ENCODE measurements around the gene NCS1.

Gene NCS1

DNA sequence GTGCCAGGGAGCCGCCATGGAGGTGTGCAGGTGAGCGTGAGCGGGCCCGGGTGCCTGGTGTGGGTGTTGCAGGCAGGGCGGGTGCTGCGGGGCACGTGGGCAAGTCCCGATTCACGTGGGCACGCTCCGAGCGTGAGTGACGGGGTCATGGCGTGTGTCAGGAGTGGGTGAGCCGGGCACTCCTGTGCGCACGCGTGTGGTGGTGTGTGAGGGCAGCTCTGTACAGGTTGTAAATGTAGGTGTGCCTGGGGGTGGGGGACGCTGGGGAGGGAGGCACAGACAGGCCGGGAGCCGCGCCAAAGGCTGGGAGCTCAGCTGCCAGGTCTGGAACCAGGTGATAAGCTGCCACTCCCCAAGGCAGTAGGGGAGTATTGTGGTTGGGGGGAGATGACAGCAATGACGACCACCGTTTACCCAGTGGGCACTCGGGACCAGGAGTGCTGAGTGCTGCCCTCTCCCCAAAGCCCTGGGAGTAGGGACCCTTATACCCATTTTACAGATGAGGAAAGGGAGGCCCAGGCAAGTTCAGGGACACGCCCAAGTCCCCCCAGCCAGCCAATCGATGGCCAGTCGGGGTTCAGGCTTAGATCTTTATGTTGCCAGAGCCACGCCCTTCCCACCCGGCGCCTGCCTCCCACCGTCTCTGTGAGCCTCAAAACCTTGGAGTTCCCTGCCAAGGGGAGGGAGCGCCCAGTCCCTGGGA lies 9.6 kb downstream of the NCS1 start:
- Histone ChIP-seq H3K9me3 (no peaks in the 10 kb centered on the region), H3K36me3 (no peaks in the 10 kb centered on the region), H3K4me3 (no peak overlapping the region), H3K27me3 (no peaks in the 10 kb centered on the region), H3K27ac (peak overlapping the region; percentile 93 to 95), H3K4me1 (peaks cover 5 to 91% (median 73%) of the 10 kb centered on the region in 4 donors)
- TF ChIP-seq, protein P1, sequence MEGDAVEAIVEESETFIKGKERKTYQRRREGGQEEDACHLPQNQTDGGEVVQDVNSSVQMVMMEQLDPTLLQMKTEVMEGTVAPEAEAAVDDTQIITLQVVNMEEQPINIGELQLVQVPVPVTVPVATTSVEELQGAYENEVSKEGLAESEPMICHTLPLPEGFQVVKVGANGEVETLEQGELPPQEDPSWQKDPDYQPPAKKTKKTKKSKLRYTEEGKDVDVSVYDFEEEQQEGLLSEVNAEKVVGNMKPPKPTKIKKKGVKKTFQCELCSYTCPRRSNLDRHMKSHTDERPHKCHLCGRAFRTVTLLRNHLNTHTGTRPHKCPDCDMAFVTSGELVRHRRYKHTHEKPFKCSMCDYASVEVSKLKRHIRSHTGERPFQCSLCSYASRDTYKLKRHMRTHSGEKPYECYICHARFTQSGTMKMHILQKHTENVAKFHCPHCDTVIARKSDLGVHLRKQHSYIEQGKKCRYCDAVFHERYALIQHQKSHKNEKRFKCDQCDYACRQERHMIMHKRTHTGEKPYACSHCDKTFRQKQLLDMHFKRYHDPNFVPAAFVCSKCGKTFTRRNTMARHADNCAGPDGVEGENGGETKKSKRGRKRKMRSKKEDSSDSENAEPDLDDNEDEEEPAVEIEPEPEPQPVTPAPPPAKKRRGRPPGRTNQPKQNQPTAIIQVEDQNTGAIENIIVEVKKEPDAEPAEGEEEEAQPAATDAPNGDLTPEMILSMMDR (IDR thresholded peaks at IDR 0.05), result no peak
- no peak for DNase-seq
- intact Hi-C loops (cut with DNase I; ENCODE audit: low total_unique reads), result no loop called here

DNA sequence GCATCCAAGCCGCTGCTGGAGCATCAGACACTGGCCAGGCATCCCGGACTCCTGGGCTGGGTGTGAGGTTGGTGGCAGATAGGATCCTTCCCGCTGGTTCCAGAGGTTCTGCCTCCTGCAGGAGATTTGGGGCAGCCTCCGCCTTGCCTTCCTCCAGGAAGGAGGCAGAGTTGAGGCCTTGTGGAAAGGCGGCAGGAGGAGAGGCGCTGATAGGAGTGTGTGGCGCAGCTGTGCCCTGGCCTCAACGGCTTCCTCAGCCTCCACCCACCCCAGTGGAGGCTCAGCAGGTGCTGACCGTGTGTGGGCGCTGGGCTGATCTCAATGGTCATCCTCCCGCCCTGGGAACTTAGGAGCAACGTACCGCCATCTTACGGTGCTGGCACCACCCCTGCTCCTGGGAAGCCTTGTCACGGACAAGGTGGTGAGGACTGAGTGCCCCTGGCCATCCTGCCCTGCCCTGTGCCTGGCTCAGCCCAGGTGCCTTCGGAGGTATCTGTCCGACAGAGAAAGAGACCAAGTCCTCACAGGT lies 10.2 kb downstream of the NCS1 start:
- DNase-seq, result no peak
- intact Hi-C loops (cut with DNase I; ENCODE audit: low total_unique reads), result no loop called here
- Histone ChIP-seq H3K9me3 (no peaks in the 10 kb centered on the region), H3K27ac (peak overlapping the region; percentile 93 to 95), H3K27me3 (no peaks in the 10 kb centered on the region), H3K4me3 (no peak overlapping the region), H3K4me1 (peaks cover 5 to 91% (median 71%) of the 10 kb centered on the region in 4 donors), H3K36me3 (no peaks in the 10 kb centered on the region)
- TF ChIP-seq, protein P1 (IDR thresholded peaks at IDR 0.05), result no peak

DNA sequence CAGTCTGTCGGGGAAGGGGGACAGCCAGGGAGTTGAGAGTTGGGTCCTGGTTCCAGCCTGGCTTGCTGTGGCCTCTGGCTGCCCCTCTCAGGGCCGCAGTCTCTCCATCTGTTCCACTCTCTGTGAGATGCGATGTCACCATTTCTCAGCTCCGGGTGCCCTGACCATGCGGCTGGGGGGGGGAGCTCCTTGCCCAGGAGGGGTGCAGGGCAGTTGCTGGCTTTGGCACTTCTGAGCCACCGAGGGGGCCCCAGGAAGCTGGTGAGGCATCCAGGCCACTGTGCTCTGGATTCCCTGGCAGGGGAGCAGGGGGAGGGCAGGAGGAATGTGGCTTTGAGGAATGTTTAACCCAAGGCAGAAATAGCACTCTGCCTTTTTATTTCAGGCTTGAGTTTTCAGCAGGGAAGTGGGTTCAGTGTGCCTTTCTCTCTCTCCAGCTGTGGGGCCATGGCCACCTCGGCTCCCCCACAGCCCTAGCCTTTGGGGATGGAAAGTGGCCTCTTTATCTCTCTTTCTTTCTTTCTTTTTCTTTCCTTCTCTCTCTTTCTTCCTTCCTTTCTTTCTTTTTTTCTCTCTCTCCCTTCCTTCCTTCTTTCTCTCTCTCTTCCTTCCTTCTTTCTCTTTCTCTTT lies 11.0 kb downstream of the NCS1 start:
- Histone ChIP-seq H3K9me3 (no peaks in the 10 kb centered on the region), H3K4me3 (peak overlapping the region; percentile 7 to 23), H3K36me3 (no peaks in the 10 kb centered on the region), H3K4me1 (peaks cover 1 to 91% (median 72%) of the 10 kb centered on the region in 4 donors), H3K27me3 (no peaks in the 10 kb centered on the region), H3K27ac (peak overlapping the region; percentile 93 to 95)
- DNase-seq, result peak in 1 of 2 donors; percentile 93
- intact Hi-C loops (cut with DNase I; ENCODE audit: low total_unique reads), result no loop called here
- TF ChIP-seq, protein P1 (IDR thresholded peaks at IDR 0.05), result no peak

DNA sequence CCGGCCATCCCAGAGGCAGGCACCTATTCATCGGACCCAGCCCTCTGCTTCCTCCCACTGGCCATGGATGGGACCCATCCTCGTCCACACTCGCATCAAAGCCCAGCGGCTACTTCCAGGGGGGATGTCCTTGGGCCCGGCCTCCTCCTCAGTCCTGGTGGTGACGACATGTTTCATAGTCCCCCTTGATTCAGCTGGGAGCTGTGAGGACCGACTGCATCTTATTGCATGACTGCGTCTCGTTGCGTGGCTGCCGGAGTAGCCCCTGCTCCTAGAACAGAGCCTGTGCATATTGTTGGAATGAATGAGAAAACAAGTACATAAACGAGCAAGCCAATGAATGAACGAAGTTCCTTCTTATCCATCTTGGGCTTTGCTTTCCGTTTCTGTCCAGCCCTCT lies 12.8 kb downstream of the NCS1 start:
- H3K4me1 ChIP-seq, result peaks cover 0 to 95% (median 78%) of the 10 kb centered on the region in 4 donors
- intact Hi-C loops (cut with DNase I; ENCODE audit: low total_unique reads), result no loop called here

DNA sequence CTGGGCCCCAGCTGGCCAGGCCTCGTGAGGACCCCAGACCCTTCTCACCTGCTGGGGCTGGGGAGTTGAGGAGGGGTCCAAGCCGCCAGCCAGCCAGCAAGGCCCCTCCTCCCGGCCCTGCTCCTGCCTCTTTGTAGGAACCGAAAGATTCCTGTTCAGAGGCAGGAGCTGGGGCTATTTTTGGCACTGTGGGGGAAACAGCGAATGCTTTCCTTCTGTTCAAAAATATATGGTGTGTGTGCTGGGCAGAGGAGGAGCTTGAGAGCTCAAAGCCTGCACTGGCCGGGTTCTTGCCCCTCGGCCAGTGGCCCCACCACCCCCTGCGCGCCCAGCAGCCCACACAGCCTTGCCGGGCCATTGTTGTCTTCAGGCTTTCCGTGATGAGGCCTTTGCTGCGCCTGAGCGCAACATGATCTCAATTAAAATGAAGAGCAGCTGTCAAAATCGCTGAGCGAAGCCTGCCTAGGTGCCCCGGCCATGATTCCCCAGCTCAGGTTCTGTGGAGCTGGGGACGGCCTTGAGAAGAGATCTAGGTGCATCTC lies 13.4 kb downstream of the NCS1 start:
- Histone ChIP-seq H3K27ac (peak overlapping the region; percentile 93 to 95), H3K4me3 (peak overlapping the region; percentile 55 to 63), H3K9me3 (no peaks in the 10 kb centered on the region), H3K36me3 (no peaks in the 10 kb centered on the region), H3K4me1 (peaks cover 0 to 99% (median 79%) of the 10 kb centered on the region in 4 donors), H3K27me3 (no peaks in the 10 kb centered on the region)
- TF ChIP-seq, protein P1 (IDR thresholded peaks at IDR 0.05), result no peak
- DNase-seq, result no peak
- intact Hi-C loops (cut with DNase I; ENCODE audit: low total_unique reads), result no loop called here

More for the DNA sequence above, 12.8 kb downstream of the NCS1 start:
- TF ChIP-seq, protein P1 (IDR thresholded peaks at IDR 0.05), result no peak
- DNase-seq, result no peak
- Histone ChIP-seq H3K36me3 (no peaks in the 10 kb centered on the region), H3K27ac (peak overlapping the region; percentile 93 to 95), H3K27me3 (no peaks in the 10 kb centered on the region), H3K9me3 (no peaks in the 10 kb centered on the region), H3K4me3 (peak overlapping the region; percentile 55 to 63)

Data from tibial artery (tissue), 4 donors.